DOHH2 (cell line): ENCODE measurements around the gene CANT1.

Source experiments
- H3F3A ChIP-seq: fragments of 200-600 bp; sonication (generic), shearing (Covaris generic); 2 replicates; pipeline ENCODE4 v1.6.0; 2016; ENCODE audit warnings: antibody characterized with exemption, mild to moderate bottlenecking; ENCODE audit not compliant: control insufficient read depth, insufficient read depth
- H3K27ac ChIP-seq: fragments of 200-600 bp; sonication (generic); 2 replicates; pipeline ENCODE4 v1.5.1; 2014; ENCODE audit warnings: low read depth, mild to moderate bottlenecking, low read length, moderate library complexity
- H3K27me3 ChIP-seq: fragments of 200-600 bp; sonication (generic); 2 replicates; pipeline ENCODE4 v1.6.1; 2014; ENCODE audit warnings: mild to moderate bottlenecking, low read length, mixed read lengths; ENCODE audit not compliant: control insufficient read depth
- H3K36me3 ChIP-seq: fragments of 200-600 bp; sonication (generic); 2 replicates; pipeline ENCODE4 v1.6.1; 2014; ENCODE audit warnings: mild to moderate bottlenecking, low read length, moderate library complexity, mixed read lengths; ENCODE audit not compliant: control insufficient read depth
- H3K4me1 ChIP-seq: fragments of 200-600 bp; sonication (generic); 2 replicates; pipeline ENCODE4 v1.6.1; 2014; ENCODE audit warnings: mild to moderate bottlenecking, low read length, mixed read lengths; ENCODE audit not compliant: control insufficient read depth
- H3K4me2 ChIP-seq: fragments of 200-600 bp; sonication (generic); 2 replicates; pipeline ENCODE4 v1.6.0; 2014; ENCODE audit warnings: mild to moderate bottlenecking, low read length, moderate library complexity
- H3K4me3 ChIP-seq: fragments of 200-600 bp; sonication (generic); 2 replicates; pipeline ENCODE4 v1.5.1; 2014; ENCODE audit warnings: mild to moderate bottlenecking, low read length, mixed read lengths
- H3K79me2 ChIP-seq: fragments of 200-600 bp; sonication (generic); 2 replicates; pipeline ENCODE4 v1.6.1; 2014; ENCODE audit warnings: mild to moderate bottlenecking, low read length, mixed read lengths; ENCODE audit not compliant: control insufficient read depth
- H3K9me2 ChIP-seq: fragments of 200-600 bp; sonication (generic); replicated peaks from 2 replicates; pipeline ENCODE4 v1.6.1; 2014; ENCODE audit warnings: mild to moderate bottlenecking, low read length, mixed read lengths; ENCODE audit not compliant: control insufficient read depth
- H3K9me3 ChIP-seq: fragments of 200-600 bp; sonication (generic); 2 replicates; pipeline ENCODE4 v1.6.1; 2014; ENCODE audit warnings: antibody characterized with exemption, low read length, mixed read lengths; ENCODE audit not compliant: control insufficient read depth, insufficient read depth
- H4K20me1 ChIP-seq: fragments of 200-600 bp; sonication (generic); 2 replicates; pipeline ENCODE4 v1.6.0; 2014; ENCODE audit warnings: low read depth, mild to moderate bottlenecking, antibody characterized with exemption, low read length, moderate library complexity; ENCODE audit not compliant: control insufficient read depth, insufficient read depth
- EZH2phosphoT487 ChIP-seq: fragments of 200-600 bp; sonication (generic); IDR thresholded peaks from 2 replicates; pipeline ENCODE4 v1.6.1; 2017; ENCODE audit warnings: borderline replicate concordance, mild to moderate bottlenecking, antibody characterized with exemption, low read length, moderate library complexity, mixed read lengths
- TF ChIP-seq, protein P1 (sequence below): fragments of 200-600 bp; sonication (generic); IDR thresholded peaks from one replicate; pipeline ENCODE4 v1.5.1; 2014; ENCODE audit warnings: antibody characterized with exemption, mild to moderate bottlenecking, low read depth, low read length; ENCODE audit not compliant: poor library complexity, severe bottlenecking

CANT1 gene

GRCh38 chr17:78981010-78981888, 28.3 kb downstream of the CANT1 start:
- Histone ChIP-seq H3K27me3 (no peaks in the 10 kb centered on the region), H3K27ac (no peak overlapping the region), H3K4me2 (no peak overlapping the region), H3K4me1 (peaks cover 10% of the 10 kb centered on the region), H3K9me2 (no peaks in the 10 kb centered on the region), H3F3A (no peaks in the 10 kb centered on the region), H3K4me3 (no peak overlapping the region), H3K9me3 (no peaks in the 10 kb centered on the region), H3K79me2 (no peaks in the 10 kb centered on the region), H3K36me3 (no peaks in the 10 kb centered on the region), H4K20me1 (no peaks in the 10 kb centered on the region)
- no peak for TF ChIP-seq EZH2phosphoT487
- TF ChIP-seq, protein P1, sequence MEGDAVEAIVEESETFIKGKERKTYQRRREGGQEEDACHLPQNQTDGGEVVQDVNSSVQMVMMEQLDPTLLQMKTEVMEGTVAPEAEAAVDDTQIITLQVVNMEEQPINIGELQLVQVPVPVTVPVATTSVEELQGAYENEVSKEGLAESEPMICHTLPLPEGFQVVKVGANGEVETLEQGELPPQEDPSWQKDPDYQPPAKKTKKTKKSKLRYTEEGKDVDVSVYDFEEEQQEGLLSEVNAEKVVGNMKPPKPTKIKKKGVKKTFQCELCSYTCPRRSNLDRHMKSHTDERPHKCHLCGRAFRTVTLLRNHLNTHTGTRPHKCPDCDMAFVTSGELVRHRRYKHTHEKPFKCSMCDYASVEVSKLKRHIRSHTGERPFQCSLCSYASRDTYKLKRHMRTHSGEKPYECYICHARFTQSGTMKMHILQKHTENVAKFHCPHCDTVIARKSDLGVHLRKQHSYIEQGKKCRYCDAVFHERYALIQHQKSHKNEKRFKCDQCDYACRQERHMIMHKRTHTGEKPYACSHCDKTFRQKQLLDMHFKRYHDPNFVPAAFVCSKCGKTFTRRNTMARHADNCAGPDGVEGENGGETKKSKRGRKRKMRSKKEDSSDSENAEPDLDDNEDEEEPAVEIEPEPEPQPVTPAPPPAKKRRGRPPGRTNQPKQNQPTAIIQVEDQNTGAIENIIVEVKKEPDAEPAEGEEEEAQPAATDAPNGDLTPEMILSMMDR = no peak

DNA sequence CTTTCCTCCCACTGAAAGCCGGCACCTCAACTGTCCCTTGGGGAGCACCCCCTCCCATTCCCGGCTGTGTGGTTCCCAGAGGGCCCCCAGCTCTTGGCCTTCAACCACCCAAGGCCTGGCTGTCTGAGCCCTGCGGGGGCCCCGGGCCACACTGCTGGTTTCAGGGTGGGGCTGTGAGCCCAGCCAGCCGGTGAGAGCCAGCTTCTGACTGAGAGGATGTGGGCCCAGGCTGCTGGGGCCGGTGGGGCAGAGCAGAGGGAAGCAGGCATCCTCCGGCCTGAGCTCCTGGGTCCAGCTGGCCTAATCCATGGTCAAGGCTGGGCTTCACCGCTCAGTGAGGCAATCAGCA, 29.0 kb downstream of the CANT1 start:
- Histone ChIP-seq H3K27me3 (no peaks in the 10 kb centered on the region), H3K4me2 (no peak overlapping the region), H3K4me1 (peaks cover 10% of the 10 kb centered on the region), H4K20me1 (no peaks in the 10 kb centered on the region), H3K27ac (no peak overlapping the region), H3K9me2 (no peaks in the 10 kb centered on the region), H3K4me3 (no peak overlapping the region), H3K79me2 (no peaks in the 10 kb centered on the region), H3K36me3 (no peaks in the 10 kb centered on the region), H3F3A (no peaks in the 10 kb centered on the region), H3K9me3 (no peaks in the 10 kb centered on the region)
- TF ChIP-seq, protein P1 = no peak
- no peak for TF ChIP-seq EZH2phosphoT487

DNA sequence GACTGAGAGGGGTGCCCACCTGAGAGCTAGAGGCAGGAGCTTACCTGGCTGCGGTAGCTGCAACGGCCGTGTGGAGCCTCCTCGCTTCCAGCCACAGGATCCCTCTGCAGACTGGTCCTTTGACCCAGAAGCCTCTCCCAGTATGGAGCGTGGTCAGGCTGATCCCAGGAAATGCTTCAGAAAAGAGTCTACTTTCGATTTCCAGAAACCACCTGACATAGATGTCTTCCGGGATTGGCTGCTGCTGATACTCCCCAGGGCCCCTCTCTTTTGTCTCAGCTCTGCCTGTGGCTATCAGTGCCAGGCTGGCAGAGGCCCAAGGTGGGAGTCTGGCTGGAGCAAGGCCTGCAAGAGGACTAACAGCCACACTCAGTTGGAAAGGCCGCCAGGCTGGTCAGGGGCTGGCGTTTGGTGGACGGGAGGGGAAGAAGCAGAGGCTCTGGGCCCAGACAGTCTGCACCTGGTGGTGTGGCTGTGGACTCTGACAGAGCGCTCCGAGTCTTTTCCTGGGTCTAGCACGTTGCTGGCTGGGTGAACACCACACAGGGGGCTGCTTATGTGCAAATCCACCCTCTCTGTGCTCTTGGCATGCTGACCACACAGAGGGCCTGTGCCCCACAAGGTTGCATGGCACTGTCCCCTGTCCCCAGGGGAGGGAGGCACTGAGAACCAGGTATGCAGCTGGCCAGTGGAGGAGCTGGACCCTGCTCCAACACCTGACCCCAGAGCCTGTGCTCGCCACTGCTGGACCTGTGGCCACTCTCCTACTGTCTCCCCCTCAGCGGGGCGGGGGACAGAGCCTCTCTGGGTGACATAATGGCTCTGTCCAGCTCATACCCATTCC, 29.6 kb downstream of the CANT1 start, which contains the start of gene LGALS3BP:
LGALS3BP (minus strand) TSS at position 144 of the 844 bp plus-strand sequence. CDS start 2,732 bp downstream, outside the sequence.
- no peaks in the 10 kb centered on the region for H3F3A ChIP-seq
- no peaks in the 10 kb centered on the region for H3K9me3 ChIP-seq
- H3K36me3 ChIP-seq = no peaks in the 10 kb centered on the region
- no peaks in the 10 kb centered on the region for H4K20me1 ChIP-seq
- H3K27me3 ChIP-seq = no peaks in the 10 kb centered on the region
- no peaks in the 10 kb centered on the region for H3K79me2 ChIP-seq
- no peak within 1 kb of the TSS for H3K4me3 ChIP-seq
- H3K9me2 ChIP-seq = no peaks in the 10 kb centered on the region
- H3K4me2 ChIP-seq = no peak within 1 kb of the TSS
- TF ChIP-seq EZH2phosphoT487 = no peak
- TF ChIP-seq, protein P1 = no peak
- no peak within 1 kb of the TSS for H3K27ac ChIP-seq
- H3K4me1 ChIP-seq = peaks cover 16% of the 10 kb centered on the region
